Sigmoid colon (tissue), 7 donors: ENCODE results near the gene POP5. TPM values are rescaled to one million over a fixed set of nuclear protein-coding genes. Genes with fewer than 3 reads are reported as not detected.

Source experiments
- DNase-seq: peaks from one replicate; pipeline ENCODE4 v3.0.0-alpha.2; 2019
- H3K27ac ChIP-seq, 4 donors: fragments of 200-600 bp; sonication (generic); one replicate each; pipeline ENCODE4 v1.5.1; 2016 to 2019; ENCODE audit warnings: mild to moderate bottlenecking in 1 of 4
- H3K27me3 ChIP-seq, 3 donors: fragments of 200-600 bp; sonication (generic); one replicate each; pipeline ENCODE4 v1.5.1; 2019; ENCODE audit warnings: mild to moderate bottlenecking in 1 of 3
- H3K36me3 ChIP-seq, 4 donors: fragments of 200-600 bp; sonication (generic); one replicate each; pipeline ENCODE4 v1.5.1; 2016 to 2019
- H3K4me1 ChIP-seq, 4 donors: fragments of 200-600 bp; sonication (generic); one replicate each; pipeline ENCODE4 v1.5.1; 2017 to 2019
- H3K4me3 ChIP-seq, 4 donors: fragments of 200-600 bp; sonication (generic); one replicate each; pipeline ENCODE4 v1.5.1; 2017 to 2019; ENCODE audit warnings: mild to moderate bottlenecking in 2 of 4, moderate library complexity in 1 of 4
- H3K9me3 ChIP-seq, 4 donors: fragments of 200-600 bp in 3 of 4; sonication (generic) in 3 of 4; one replicate each; pipeline versions ENCODE4 v1.5.1 to v1.6.1; 2013 to 2019
- EP300 ChIP-seq, 4 donors: sonication (generic); formaldehyde crosslinking; IDR thresholded peaks; one replicate each; pipeline ENCODE4 v1.6.1; 2017; ENCODE audit warnings: antibody characterized with exemption in 4 of 4
- POLR2AphosphoS5 ChIP-seq, 4 donors: sonication (generic); formaldehyde crosslinking; IDR thresholded peaks; one replicate each; pipeline ENCODE4 v1.6.1; 2017; ENCODE audit warnings: antibody characterized with exemption in 4 of 4
- WGBS, 2 donors: extraction: QIAGEN DNeasy Blood & Tissue Kit; methylation state at CpG; one replicate each; pipeline ENCODE4 v1.1.7; 2013; 5-methylcytosine and 5-hydroxymethylcytosine counted together
- intact Hi-C: fragments of 100-400 bp; cut with DNase I; formaldehyde crosslinking; loops from one replicate; pipeline ENCODE4 v1.15.1; 2023
- polyA plus RNA-seq, 3 donors: library from polyadenylated mRNA; stranded (reverse); fragments of 200-250 nt; gene quantifications; one replicate each; pipeline ENCODE4 v1.2.3, GENCODE V29; 2013
- total RNA-seq, 4 donors: library from RNA; depleted of rRNA; stranded (reverse); fragments of >200 nt; gene quantifications; one replicate each; pipeline ENCODE4 v1.1.0, GENCODE V29; 2016
- TF ChIP-seq, protein P1 (sequence below), 4 experiments: fragments of 450-650 bp in 3 of 4; fragments of 200-600 bp in 1 of 4; IDR thresholded peaks; one replicate each; pipeline ENCODE4 v1.5.1; 2016 to 2019; ENCODE audit warnings: antibody characterized with exemption in 4 of 4, mild to moderate bottlenecking in 3 of 4, moderate library complexity in 2 of 4
- donor health status: healthy with polysubstance abuse.
- donor health status: Bipolar disorder and iron deficiency.
- donor health status: healthy.

POP5 gene
- total and polyA plus RNA-seq, 7 donors: 21.0 to 58.0 (median 27.8) TPM

DNA sequence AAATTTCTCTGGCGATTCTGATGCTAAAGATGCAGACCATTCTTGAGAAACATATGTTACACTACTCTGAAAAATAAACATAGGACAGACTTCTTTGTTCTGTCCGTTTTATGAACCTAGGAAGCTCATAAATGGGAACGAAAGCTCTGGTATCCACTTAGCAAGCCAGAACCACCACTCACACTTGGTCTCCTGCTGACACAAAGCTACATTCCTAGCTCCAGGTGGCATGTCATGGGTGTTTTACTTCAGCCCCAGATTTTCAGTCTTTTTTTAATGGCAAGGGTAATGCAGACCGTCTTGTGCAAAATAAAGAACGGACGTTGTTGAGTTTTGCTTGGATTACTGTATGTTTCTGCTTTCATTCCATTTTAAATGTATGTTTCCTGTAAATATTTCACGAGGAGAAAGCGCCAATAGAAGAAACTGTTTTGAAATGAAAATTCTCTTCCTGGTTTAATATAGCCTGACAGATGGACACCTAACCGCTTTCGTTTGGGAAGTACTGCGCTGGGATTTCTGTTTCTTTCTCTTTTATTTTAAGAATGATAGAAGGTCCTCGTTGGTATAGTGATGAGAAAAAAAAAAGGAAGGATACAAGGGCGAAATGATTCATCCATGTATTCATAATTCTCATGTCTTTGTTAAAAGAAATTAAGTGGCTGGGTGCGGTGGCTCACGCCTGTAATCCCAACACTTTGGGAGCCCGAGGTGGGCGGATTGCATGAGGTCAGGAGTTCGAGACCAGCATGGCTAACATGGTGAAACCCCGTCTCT lies 51.4 kb downstream of the POP5 start:
- intact Hi-C loops: loop anchor here (2.0 to 10.0 kb wide), 2 partner anchors 33 to 95 kb away; partner anchors contain the start of genes COX6A1 and DYNLL1
- WGBS, 2 donors: 9 to 31% methylated on average over 19 of the region's 19 CpGs

DNA sequence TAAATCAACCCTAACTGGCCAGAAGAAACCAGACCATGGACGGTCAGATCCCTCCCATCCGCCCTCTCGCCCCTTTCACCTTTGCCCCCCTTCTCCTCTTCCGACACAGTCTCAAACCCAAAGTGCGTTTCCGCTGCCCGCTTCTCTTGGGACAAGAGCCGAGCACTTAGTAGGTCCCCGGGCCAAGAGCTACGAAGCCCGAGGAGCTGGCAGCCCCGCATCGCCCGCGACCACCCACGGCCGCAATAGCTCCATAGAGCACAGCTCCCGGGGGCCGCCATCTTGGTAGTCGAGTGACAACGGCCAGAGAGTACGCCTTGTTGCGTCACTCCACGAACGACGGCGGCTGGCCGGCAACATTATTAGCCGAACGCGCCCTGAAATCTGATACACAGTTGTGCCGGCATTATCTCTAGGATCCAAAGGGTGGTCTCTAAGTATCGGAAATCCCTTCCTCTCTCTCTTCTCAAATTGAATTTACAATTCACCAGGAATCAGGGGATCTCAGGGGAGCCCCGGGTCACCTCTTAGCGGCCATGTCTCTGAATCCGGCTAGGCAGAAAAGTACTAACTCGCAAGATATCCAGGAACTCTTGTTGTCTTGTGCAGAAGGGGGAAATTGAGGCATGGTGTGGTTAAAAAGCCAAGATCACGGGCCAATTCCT lies 52.2 kb downstream of the POP5 start, which contains the start of gene COQ5:
Gene COQ5, minus strand, starts transcription at position 298 of the 665 bp plus-strand sequence. Its CDS starts 17 bp downstream, at position 281.
- peaks cover 0 to 19% (median 11%) of the 10 kb centered on the region in 4 donors for H3K4me1 ChIP-seq
- peak; percentile 95 for DNase-seq
- H3K36me3 ChIP-seq: no peaks in the 10 kb centered on the region
- H3K4me3 ChIP-seq: peak within 1 kb of the TSS; percentile 66 to 83 (median 70)
- intact Hi-C loops: loop anchor here (2.0 kb wide), 1 partner anchor 32 kb away; the partner anchor contains the start of gene DYNLL1
- no peaks in the 10 kb centered on the region for H3K9me3 ChIP-seq
- peak within 1 kb of the TSS; percentile 86 to 96 (median 91) for H3K27ac ChIP-seq
- peak in 1 of 4 donors; percentile 16 for TF ChIP-seq EP300 (IDR thresholded peaks at IDR 0.05)
- TF ChIP-seq POLR2AphosphoS5 (IDR thresholded peaks at IDR 0.05): peak; percentile 57 to 84 (median 74)
- TF ChIP-seq, protein P1, sequence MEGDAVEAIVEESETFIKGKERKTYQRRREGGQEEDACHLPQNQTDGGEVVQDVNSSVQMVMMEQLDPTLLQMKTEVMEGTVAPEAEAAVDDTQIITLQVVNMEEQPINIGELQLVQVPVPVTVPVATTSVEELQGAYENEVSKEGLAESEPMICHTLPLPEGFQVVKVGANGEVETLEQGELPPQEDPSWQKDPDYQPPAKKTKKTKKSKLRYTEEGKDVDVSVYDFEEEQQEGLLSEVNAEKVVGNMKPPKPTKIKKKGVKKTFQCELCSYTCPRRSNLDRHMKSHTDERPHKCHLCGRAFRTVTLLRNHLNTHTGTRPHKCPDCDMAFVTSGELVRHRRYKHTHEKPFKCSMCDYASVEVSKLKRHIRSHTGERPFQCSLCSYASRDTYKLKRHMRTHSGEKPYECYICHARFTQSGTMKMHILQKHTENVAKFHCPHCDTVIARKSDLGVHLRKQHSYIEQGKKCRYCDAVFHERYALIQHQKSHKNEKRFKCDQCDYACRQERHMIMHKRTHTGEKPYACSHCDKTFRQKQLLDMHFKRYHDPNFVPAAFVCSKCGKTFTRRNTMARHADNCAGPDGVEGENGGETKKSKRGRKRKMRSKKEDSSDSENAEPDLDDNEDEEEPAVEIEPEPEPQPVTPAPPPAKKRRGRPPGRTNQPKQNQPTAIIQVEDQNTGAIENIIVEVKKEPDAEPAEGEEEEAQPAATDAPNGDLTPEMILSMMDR (IDR thresholded peaks at IDR 0.05): no peak
- WGBS, 2 donors: 0 to 1% methylated on average over 38 of the region's 38 CpGs
- no peaks in the 10 kb centered on the region for H3K27me3 ChIP-seq

More for the DNA sequence above, 51.4 kb downstream of the POP5 start:
- no peaks in the 10 kb centered on the region for H3K36me3 ChIP-seq
- H3K27me3 ChIP-seq: no peaks in the 10 kb centered on the region
- H3K4me1 ChIP-seq: peaks cover 0 to 19% (median 11%) of the 10 kb centered on the region in 4 donors
- peak overlapping the region; percentile 86 to 96 (median 91) for H3K27ac ChIP-seq
- no peak for TF ChIP-seq EP300 (IDR thresholded peaks at IDR 0.05)
- TF ChIP-seq POLR2AphosphoS5 (IDR thresholded peaks at IDR 0.05): peak in 2 of 4 donors; percentile 14 to 33
- peak overlapping the region; percentile 5 to 74 (median 66) for H3K4me3 ChIP-seq
- no peak for DNase-seq
- no peaks in the 10 kb centered on the region for H3K9me3 ChIP-seq

Other genes with a start within 250 kb of the POP5 start
- under 1 TPM in 1 of 4 donors, not detected in 3; 0.66 TPM for gene MSI1, start 212.2 kb downstream of the POP5 start, total RNA-seq
- gene MSI1, start 212.2 kb downstream of the POP5 start, polyA plus RNA-seq: 1 to 10 TPM in 2 of 3 donors, under 1 TPM in 1; 0.60 to 1.2 (median 1.2) TPM
- 100 to 1,000 TPM; 432 to 759 (median 620) TPM for gene COX6A1, start 143.3 kb downstream of the POP5 start, total RNA-seq
- gene COX6A1, start 143.3 kb downstream of the POP5 start, polyA plus RNA-seq: 1,000 to 10,000 TPM in 1 of 3 donors, 100 to 1,000 TPM in 2; 628 to 1,413 (median 992) TPM
- 10 to 100 TPM in 3 of 4 donors, 1 to 10 TPM in 1; 8.6 to 14.8 (median 12.4) TPM for gene TRIAP1, start 135.0 kb downstream of the POP5 start, total RNA-seq
- 10 to 100 TPM; 33.6 to 37.7 (median 34.8) TPM for gene TRIAP1, start 135.0 kb downstream of the POP5 start, polyA plus RNA-seq
- 10 to 100 TPM; 17.4 to 20.0 (median 19.2) TPM for gene GATC, start 135.0 kb downstream of the POP5 start, total RNA-seq
- gene GATC, start 135.0 kb downstream of the POP5 start, polyA plus RNA-seq: 10 to 100 TPM in 2 of 3 donors, 1 to 10 TPM in 1; 8.4 to 15.0 (median 13.0) TPM
- gene SRSF9, start 111.7 kb downstream of the POP5 start, total RNA-seq: 10 to 100 TPM; 41.4 to 55.1 (median 45.2) TPM
- 100 to 1,000 TPM; 136 to 187 (median 158) TPM for gene SRSF9, start 111.7 kb downstream of the POP5 start, polyA plus RNA-seq
- 100 to 1,000 TPM; 204 to 254 (median 235) TPM for gene DYNLL1, start 85.3 kb downstream of the POP5 start, total RNA-seq
- gene DYNLL1, start 85.3 kb downstream of the POP5 start, polyA plus RNA-seq: 100 to 1,000 TPM; 285 to 942 (median 912) TPM
- gene COQ5, start 52.2 kb downstream of the POP5 start, total RNA-seq: 10 to 100 TPM; 17.4 to 29.4 (median 26.4) TPM
- gene COQ5, start 52.2 kb downstream of the POP5 start, polyA plus RNA-seq: 10 to 100 TPM; 29.2 to 62.9 (median 38.4) TPM
- 100 to 1,000 TPM; 106 to 165 (median 110) TPM for gene RNF10, start 47.0 kb downstream of the POP5 start, total RNA-seq
- 100 to 1,000 TPM; 115 to 177 (median 141) TPM for gene RNF10, start 47.0 kb downstream of the POP5 start, polyA plus RNA-seq
- 1 to 10 TPM in 3 of 4 donors, under 1 TPM in 1; 0.71 to 1.8 (median 1.7) TPM for gene CABP1, start 59.2 kb upstream of the POP5 start, total RNA-seq
- 1 to 10 TPM in 1 of 3 donors, under 1 TPM in 2; 0.60 to 1.6 (median 0.92) TPM for gene CABP1, start 59.2 kb upstream of the POP5 start, polyA plus RNA-seq
- 10 to 100 TPM; 30.3 to 40.3 (median 33.6) TPM for gene MLEC, start 105.7 kb upstream of the POP5 start, total RNA-seq
- 100 to 1,000 TPM in 1 of 3 donors, 10 to 100 TPM in 2; 22.2 to 164 (median 31.0) TPM for gene MLEC, start 105.7 kb upstream of the POP5 start, polyA plus RNA-seq
- 10 to 100 TPM; 11.1 to 18.3 (median 18.1) TPM for gene UNC119B, start 129.1 kb upstream of the POP5 start, total RNA-seq
- gene UNC119B, start 129.1 kb upstream of the POP5 start, polyA plus RNA-seq: 10 to 100 TPM in 1 of 3 donors, 1 to 10 TPM in 2; 8.4 to 19.3 (median 9.9) TPM
- 10 to 100 TPM; 36.8 to 40.3 (median 39.1) TPM for gene ACADS, start 144.4 kb upstream of the POP5 start, total RNA-seq
- 100 to 1,000 TPM; 111 to 325 (median 192) TPM for gene ACADS, start 144.4 kb upstream of the POP5 start, polyA plus RNA-seq